ENCODE data around the gene ADARB2. TPM values are rescaled to one million over a fixed set of nuclear protein-coding genes. Genes with fewer than 3 reads are reported as not detected.

ADARB2 gene
- total RNA-seq, 1 experiment from 2014 or later: 0.11 TPM

DNA sequence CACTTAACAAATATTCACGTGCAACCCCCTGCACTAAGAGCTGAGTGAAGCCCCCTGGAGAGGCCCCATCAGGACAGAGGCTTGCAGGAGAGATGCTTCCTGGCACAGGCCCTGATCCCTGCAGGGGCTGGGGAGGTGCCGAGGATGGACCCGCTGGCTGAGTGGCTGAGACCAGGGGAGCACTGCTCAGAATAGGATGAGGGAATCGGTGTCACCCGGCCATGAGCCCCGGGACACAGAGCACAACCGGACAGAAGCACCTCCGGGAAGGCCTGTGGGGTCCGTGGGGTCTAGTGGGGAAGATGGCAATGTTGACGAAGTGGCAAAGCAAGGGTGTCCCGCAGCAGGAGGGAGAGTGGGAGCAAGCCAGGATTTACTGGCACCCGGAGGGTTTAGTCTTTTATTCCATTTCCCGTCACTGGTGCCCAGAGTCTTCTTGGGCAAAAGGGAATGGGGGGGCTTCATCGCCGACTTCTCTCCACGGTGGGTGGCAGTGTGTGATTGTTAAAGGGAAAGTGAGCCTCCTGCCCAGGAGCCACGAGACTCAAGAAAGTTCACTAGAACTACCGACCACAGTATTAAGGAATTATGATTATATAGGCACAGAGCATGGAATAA is 140.7 kb downstream of the ADARB2 start:
- no peak for DNase-seq (ENCODE audit: low read depth)

DNA sequence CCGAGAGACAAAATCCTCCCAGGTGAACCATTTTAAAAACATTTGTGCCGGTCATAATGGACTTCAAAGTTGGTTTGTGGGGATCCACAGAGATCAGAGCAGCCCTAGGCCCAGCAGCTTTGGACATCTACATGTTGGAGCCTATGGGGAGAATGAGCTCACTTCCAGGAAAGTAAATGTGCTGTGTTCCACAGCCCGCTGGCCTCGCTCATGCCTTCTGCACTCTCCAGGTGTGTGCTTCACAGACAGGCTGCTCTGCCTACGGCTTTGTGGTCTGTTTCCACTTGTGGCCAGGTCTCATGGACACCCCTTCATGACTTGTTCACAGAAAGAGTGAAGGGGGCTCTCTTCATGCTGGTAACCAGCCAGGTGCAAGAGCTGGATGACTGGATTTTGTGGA is 141.6 kb downstream of the ADARB2 start:
- no peak for DNase-seq (ENCODE audit: low read depth)

DNA sequence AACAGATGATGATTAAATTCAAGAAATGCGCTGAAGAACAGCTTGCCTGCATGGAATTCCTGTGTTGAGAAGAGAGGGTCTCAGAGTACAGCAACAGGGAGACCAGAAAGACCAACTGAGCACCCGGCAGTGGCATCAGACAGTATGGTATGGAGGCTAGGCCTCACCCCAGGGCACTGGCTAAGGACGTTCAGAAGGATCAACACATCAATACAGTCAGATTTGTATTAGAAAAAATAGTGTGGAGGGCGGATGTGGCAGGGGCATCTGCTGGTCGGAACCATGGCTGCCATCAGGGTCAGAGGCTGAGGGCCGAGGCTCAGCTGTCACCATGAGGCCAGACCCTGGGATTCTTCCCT is 142.1 kb downstream of the ADARB2 start:
- DNase-seq (ENCODE audit: low read depth): no peak

DNA sequence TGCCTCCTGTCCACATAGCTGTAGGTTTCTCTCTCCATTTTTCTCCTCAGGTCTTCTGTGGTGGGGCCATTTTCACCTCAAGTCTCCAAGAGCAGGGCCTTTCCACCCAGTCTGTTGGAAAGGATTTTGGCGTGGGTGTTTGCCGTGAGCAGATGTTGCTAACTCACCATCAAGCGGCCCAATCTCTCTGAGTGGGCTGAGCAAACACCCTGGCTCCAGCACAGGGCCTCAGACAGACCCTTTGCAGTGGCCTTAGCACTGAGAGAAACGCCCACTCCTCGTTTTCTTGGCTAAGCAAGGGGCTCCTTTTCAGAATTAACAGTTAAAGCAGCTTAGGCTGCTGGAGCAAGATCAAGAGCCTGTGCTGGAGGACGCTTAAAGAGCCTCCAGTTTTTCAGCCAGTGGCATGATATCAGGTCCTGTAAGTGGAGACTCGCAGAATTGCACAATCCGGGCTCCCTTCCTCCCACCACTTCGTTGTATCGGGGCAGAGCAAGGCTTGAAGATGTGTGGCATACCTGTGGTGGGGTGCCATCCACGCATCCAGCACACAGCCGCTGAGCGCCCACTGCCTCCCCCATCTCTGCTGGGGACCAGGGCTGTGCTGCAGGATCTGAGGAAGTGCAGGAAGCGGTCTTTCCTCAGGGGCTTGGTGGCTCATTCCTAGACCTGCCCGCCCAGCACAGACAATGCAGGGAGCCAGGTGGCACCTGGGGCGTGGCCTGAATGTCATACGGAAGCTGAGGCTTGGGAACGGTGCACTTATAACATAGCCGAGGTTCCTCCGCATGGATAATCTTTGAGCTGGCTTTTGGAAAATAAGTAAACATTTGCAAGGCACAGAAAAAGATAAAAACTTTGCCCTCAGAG is 142.7 kb downstream of the ADARB2 start:
- DNase-seq (ENCODE audit: low read depth): no peak

DNA sequence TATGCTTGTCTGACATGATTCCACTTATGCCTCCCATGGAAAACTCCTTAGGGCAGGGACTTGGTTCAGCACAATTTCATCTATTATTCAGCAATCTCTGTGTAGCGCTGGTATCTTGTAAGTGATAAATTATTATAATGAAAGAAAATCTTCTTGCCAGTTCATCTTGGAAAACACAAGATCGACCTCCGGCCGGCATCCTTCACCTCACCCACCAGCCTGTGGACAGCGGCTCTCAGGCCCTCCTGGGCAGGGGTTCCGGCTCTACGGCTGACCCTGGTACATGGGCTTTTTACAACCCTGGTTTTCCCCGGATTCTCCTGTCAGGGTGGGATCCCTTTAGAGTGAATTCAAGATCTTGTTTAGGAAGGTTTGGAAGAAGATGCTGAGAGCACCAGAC is 145.6 kb downstream of the ADARB2 start:
- no peak for DNase-seq (ENCODE audit: low read depth)

DNA sequence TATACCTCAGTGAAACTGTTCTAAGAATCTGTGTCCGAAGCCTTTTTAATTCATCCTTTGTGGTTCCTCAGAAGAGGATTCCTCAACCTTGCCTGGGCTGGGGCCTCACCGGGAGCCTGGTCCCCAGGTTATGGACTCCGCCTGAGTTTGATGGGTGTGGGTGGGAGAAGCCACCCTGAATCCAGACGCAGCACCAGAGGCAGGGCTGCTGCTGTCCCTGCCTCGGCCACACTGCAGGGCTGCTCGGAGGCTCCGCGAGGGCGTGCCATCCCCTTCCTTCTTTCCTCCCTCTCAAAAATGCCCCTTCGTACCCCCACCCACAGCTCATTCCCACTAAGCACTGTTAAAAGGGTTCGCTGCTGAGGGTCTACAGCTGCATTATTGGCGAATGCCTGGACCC is 146.3 kb downstream of the ADARB2 start:
- no peak for DNase-seq (ENCODE audit: low read depth)

DNA sequence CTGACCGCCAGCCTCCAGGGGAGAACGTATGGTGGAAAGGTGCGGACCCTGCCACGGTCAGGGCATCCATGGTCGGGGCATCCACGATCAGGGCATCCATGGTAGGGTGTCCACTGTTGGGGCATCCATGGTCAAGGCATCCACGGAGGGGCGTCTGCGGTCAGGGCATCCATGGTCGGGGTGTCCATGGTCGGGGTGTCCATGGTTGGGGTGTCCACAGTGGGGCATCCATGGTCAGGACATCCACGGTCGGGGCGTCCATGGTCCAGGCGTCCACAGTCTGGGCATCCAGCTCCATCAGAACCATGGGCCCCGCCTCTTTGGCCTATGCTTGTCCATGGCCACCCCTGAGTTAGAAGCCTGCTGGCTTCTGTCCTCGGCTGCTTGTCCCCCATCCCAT is 148.1 kb downstream of the ADARB2 start:
- DNase-seq (ENCODE audit: low read depth): no peak

DNA sequence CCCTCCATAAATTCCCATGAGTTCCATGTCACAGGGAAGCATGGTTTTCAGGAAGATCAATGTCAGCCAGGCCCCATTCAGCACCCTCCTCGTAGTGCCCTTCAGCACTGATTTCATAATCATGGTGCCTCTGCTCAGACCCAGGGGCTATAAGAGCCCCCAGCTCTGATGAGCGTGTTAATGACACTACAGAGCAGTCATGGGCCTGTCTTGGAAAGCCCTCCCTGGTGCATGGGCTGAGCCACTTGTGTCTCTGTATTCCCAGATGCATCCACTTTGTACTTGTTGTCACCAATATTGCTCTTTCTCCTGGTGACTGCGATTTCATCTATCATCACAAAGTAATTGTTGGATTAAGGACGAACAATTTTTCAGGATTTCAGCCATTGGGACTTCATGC is 154.6 kb downstream of the ADARB2 start:
- DNase-seq (ENCODE audit: low read depth): no peak

DNA sequence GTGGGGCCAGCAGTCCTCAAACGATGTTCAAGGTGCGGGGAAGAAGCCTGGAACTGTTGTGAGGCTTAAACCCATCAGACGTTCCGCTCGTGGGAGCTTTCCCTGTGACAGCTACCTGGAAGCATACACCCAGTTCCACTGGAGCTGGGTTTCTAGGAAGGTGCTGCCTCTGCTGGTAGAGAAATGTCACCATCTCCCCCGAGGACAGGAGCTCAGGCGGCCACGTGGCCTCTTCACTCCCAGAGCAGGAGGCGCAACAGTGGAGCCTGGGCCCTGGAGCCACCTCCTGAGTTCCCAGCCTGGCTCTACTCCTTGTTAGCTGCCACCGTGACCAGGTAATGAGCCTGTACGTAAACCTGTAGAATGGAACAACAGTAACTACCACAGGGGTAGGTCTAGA is 156.1 kb downstream of the ADARB2 start:
- no peak for DNase-seq (ENCODE audit: low read depth)

DNA sequence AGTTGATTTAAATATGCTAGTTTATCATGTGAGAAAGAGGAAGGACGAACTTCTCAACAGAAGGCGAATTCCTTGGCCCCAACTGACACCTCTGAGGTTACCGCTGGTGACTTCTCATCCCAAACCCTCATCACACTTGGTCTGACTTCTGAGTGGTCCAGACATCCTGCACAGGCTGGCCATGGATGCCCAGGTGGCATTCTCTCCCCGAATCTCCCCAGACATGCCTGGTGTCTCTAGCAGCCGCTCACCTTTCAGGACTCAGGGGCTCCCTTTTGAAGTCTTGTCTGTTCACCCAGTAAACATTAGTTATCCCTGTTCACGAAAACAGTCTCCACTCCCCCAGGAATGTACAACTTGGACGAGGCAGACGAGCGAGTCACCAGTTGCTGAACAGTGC is 157.7 kb downstream of the ADARB2 start:
- DNase-seq (ENCODE audit: low read depth): no peak

DNA sequence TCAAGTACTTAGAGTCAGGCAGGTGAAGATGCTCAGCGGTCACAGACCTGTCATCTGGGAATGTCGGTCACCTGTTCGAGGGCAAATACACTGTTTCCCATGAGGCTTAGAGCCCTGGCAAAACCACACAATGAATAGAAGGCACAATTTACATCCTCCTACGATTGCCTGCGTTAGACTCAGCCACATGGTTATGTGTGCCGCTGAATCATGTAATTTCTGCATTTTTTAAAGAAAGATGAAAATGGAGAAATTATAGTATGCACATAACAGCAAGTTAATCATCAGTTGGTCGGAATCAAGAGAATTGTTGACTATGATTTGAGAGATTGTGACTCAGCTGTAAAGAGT is 158.2 kb downstream of the ADARB2 start:
- no peak for DNase-seq (ENCODE audit: low read depth)

DNA sequence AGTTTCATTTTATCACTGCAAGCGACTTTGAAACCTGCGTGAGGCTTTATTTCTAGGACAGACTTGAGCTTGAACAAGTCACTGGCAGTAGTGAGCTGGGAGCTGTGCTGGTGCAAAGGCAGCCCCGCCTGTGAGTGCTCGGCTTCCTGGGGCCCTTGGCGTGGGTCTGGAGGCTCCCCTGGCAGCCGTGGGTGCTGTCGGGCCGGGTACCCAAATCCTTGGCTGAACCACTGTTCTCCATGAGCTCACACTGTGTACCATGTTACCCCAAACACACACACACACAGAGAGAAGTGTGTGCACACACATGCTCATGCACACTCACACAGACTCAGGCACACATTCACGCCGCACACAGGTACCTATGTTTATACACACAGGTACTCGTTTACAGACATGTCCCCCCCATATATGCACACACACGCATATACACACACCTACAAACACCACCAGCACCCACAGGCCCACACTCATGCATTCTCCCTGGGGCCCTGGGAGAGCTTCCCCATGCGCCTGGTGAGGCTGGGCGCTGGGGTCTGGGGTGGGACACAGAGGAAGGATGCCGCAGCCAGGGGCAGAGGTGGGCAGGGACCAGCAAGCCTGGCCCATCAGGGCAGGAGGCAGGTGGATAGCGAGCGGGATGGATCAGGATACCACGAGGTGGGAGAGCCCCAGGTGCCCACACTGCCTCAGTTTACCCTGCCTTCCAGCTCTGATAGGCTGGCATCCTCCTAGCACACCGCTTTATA is 158.8 kb downstream of the ADARB2 start:
- DNase-seq (ENCODE audit: low read depth): no peak

DNA sequence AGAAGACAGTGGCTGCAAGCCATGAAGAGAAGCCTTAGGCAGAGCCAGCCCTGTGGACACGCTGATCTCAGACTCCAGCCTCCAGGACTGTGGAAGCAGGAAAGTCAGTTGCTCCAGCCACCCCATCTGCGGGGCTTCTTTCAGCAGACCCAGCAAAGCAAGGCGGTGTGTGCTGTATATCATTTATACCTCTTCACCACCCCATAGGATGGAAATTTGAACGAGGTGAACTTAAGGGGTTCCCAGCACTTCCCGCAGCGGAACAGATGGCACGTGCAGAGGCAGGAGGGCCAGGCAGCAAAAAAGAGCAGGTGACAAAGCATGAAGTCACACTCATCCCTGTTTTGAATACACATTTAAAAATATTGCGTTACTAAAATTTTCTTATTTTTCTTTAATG is 159.4 kb downstream of the ADARB2 start:
- no peak for DNase-seq (ENCODE audit: low read depth)

DNA sequence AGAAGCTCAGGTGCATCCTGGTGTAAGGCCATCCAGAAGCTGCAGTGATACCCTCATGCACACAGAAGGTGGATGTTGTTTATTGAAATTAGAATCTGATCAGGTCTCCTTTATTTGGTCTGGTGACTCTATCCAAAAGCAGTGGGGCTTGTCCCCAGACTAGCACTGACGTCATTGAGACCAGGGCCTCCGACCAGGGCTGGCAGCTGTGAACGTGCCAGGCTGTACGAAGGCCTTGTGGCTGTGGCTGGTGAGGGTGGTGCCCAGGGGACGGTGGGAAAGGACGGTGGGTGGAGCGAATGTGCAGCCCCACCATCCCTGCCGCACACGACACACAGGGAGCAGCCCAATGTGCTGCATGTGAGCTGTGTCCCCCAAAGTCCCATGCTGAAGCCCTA is 160.0 kb downstream of the ADARB2 start:
- DNase-seq (ENCODE audit: low read depth): no peak

DNA sequence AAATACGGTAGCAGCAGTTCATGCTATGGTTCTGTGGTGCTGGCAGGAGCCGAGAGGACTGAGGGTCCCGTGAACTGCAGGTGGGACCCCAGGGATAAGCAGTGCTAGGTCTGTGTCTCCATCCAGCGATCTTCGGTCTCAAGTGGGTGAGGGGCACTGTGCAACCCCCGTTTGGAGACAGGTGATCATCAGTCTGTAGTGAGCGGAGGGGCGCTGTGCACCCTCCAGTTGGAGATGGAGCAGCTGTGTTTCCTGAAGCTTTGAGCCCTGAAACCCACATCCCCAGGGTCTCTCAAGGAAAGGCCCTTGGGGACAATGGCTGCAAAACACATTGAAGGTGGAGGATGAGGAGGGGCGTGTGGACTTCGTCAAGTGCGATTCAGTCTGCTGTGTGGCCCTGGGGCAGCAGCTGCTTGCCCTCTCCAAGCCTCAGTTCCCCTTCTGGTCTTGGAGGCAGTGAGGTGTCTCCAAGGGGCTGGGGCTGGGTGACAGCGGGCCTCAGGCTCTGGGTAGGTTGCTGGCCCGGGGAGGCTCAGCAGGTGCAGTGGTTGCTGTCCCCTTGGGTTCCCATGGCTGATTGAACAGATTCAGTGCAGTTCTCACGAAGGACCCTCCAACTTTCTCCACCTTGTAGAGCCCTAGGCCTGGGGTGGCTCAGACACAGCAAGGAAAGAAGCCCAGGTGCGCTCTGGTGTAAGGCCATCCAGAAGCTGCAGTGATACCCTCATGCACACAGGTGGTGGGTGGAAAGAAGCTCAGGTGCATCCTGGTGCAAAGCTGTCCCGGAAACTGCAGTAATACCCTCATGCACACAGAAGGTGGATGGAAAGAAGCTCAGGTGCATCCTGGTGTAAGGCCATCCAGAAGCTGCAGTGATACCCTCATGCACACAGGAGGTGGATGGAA is 160.6 kb downstream of the ADARB2 start:
- no peak for DNase-seq (ENCODE audit: low read depth)

DNA sequence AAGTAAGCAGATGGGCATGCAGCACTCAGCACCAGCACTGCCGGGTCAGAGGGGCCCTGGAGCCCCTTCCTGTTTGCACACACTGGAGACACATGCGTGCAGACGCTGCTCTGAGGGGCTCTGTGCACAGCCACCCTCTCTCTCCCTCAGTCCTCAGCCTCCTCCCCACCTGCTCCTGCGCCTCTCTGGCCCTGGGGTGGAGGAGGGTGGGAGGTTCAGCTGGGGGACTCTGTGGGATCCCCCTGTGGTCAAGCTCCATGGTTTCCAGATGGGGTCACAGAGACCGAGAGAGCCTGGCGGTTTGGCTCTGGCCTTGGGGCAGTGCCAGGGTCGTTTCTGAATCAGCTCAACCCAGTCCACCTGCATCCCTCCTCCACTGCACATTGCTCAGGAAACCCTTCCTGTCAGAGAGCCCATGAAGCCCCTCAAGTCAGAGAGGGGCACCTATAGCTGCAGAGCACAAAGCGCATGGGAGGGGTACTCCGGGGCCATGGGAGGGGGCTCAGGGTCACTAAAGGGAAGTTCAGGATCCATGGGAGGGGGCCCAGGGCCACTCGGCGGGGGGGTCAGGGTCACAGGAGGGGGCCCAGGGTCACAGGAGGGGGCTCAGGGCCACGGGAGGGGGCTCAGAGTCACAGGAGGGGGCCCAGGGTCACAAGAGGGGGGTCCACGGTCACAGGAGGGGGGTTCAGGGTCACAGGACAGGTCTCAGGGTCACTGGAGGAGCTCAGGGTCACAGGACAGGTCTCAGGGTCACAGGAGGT is 161.7 kb downstream of the ADARB2 start:
- no peak for DNase-seq (ENCODE audit: low read depth)

DNA sequence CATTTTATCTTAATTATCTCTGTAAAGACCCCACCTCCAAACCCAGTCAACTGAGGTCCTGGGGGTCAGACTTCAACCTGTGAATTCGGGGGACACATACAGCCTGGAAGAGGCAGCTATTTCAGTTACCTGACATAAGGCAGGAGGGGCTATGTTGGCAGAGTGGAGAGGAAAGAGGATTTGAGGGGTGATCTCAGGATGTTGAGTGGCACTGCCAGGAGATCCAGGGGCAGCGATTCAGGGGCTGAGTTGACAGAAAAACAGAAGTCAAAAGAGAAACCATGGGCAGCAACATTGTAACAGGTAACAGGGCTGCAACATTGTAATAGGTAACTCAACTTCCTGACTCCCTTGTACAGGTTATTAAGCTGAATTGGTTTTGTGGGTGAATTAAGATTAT is 162.6 kb downstream of the ADARB2 start:
- no peak for DNase-seq (ENCODE audit: low read depth)

DNA sequence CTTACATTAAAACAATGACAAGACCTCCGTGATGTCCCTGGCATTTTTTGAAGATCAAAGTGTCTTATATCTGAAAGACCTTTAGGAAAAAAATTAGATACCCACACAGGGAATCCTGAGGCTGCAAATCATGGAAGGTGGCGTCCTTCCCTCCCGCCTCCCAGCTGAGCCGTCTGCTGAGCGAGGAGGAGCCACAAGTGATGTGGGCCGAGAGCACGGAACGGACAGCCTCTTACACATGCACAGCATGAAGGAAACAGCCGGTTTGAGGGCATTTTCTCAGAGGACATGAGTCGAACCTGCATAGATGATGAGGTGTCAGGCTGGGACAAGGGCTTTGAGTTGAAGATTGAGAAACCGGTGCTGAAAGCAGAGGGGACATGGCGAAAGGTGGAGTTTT is 163.3 kb downstream of the ADARB2 start:
- DNase-seq (ENCODE audit: low read depth): no peak

DNA sequence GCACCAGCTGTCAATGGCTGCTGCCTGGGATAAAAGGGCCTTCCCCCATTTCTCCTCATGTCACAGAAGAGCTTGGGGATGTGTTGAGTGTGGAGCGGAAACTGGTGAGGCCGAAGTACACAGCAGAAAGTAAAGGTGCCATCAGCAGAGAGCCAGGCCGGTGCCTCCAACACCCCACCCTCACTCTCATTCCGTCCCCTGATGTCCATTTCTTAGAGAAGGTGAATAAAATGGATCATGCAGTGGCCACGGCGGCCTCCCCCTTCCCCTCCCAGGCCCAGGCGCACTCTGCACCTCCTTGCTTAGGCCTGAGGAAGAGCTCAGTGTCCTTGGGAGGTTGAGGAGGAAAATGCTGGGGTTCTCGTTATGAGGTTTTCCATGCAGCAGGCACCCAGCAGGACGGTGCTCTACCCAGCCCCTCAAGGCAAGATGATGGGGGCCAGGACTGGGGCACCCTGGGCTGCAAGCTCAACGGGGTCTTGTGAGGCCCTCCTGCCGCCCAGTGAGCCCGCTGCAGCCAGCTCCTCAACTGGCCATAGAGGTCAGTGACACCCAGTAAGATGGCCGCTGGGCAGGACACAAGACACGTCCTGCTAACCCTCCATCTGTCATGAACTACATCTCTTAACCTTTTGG is 163.9 kb downstream of the ADARB2 start:
- no peak for DNase-seq (ENCODE audit: low read depth)

DNA sequence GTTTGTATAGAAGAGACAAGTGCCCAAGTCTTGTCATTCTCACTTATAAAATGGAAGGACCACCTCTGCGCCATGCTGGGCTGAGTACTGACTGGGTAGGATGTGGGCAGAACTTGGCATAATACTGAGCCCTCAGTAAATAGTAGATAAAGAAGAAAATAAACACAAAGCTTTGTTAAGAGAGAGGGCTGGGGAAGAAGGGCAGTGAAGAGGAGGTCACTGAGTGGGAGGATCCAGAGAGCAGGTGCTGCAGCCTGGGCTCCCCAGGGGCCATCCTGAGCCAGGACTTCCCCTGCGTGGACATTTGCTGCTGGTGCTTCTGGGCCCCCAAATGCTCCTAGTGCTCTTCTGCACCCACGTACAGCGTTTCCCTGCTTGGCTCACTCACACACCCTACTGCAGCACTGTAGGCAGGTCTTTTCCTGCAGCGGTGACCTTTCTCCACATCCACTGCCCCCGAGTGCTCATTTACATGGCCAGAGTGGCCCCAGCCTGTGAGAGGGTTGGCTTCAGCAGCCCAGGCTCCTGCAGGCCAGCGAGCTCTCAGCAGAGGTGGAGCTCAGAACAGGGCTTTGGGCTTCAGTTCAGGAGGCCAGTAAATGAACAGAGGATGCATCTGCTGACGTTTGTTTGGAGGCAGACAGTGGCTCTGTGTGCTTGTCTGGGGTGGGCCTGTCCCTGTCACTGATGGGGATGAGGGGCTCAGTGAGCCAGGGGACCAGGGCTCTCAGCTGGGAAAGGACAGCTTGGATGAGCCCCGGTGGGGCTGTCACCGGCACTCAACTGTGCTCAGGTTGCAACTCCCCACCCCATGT is 164.6 kb downstream of the ADARB2 start:
- DNase-seq (ENCODE audit: low read depth): no peak
